Spleen (tissue), 11 donors: ENCODE data around the gene NCSTN. TPM values are rescaled to one million over a fixed set of nuclear protein-coding genes. Genes with fewer than 3 reads are reported as not detected.

ENCODE experiments used
- DNase-seq: peaks from one replicate; pipeline ENCODE4 v3.0.0-alpha.2; 2020
- H3K27ac ChIP-seq, 8 donors: fragments of 200-600 bp; sonication (generic) in 7 of 8; 1 replicate in 4 of 8; 2 replicates in 4 of 8; pipeline versions ENCODE4 v1.5.0 to v1.8.0; 2016 to 2021; ENCODE audit warnings: inconsistent platforms in 4 of 8, mild to moderate bottlenecking in 4 of 8, moderate library complexity in 1 of 8
- H3K27me3 ChIP-seq, 7 donors: fragments of 200-600 bp; sonication (generic) in 6 of 7; replicated peaks in 1 of 7; 1 replicate in 4 of 7; 2 replicates in 3 of 7; pipeline versions ENCODE4 v1.5.0 to v1.8.0; 2016 to 2021; ENCODE audit warnings: inconsistent platforms in 3 of 7, mild to moderate bottlenecking in 1 of 7
- H3K36me3 ChIP-seq, 6 donors: fragments of 200-600 bp; sonication (generic) in 5 of 6; 1 replicate in 4 of 6; 2 replicates in 2 of 6; pipeline versions ENCODE4 v1.5.0 to v1.8.0; 2016 to 2021; ENCODE audit warnings: inconsistent platforms in 2 of 6
- H3K4me1 ChIP-seq, 6 donors: fragments of 200-600 bp; sonication (generic) in 5 of 6; 1 replicate in 3 of 6; 2 replicates in 3 of 6; pipeline versions ENCODE4 v1.5.0 to v1.8.0; 2016 to 2021; ENCODE audit warnings: inconsistent platforms in 3 of 6
- H3K4me3 ChIP-seq, 8 donors: fragments of 200-600 bp; sonication (generic) in 7 of 8; 1 replicate in 4 of 8; 2 replicates in 4 of 8; pipeline versions ENCODE4 v1.5.0 to v1.8.0; 2016 to 2021; ENCODE audit warnings: inconsistent platforms in 4 of 8, mild to moderate bottlenecking in 4 of 8, moderate library complexity in 2 of 8
- H3K9me3 ChIP-seq, 8 donors: fragments of 200-600 bp; sonication (generic) in 7 of 8; 1 replicate in 4 of 8; 2 replicates in 4 of 8; pipeline versions ENCODE4 v1.5.0 to v1.8.0; 2016 to 2021; ENCODE audit warnings: inconsistent platforms in 4 of 8
- POLR2A ChIP-seq, 3 donors: fragments of 450-650 bp; IDR thresholded peaks; one replicate each; pipeline ENCODE4 v1.5.1; 2017; ENCODE audit warnings: antibody characterized with exemption in 3 of 3, mild to moderate bottlenecking in 1 of 3
- POLR2AphosphoS5 ChIP-seq, 3 donors: sonication (generic); formaldehyde crosslinking; IDR thresholded peaks; one replicate each; pipeline ENCODE4 v1.5.1; 2017; ENCODE audit warnings: antibody characterized with exemption in 3 of 3
- WGBS, 5 donors: extraction: QIAGEN DNeasy Blood & Tissue Kit in 3 of 5; methylation state at CpG; one replicate each; pipeline versions ENCODE4 v1.1.5 to v1.1.7; 2013 to 2018; 5-methylcytosine and 5-hydroxymethylcytosine counted together
- intact Hi-C: fragments of 100-400 bp; cut with DNase I; formaldehyde crosslinking; loops from one replicate; pipeline ENCODE4 v1.15.0; 2023; ENCODE audit warnings: low total_unique reads
- polyA plus RNA-seq, 3 donors: library from polyadenylated mRNA; stranded (reverse); fragments of 200-250 nt; gene quantifications; one replicate each; pipeline ENCODE4 v1.2.1, GENCODE V29; 2013
- total RNA-seq, 7 donors: library from RNA; depleted of rRNA in 3 of 7; stranded (reverse); fragments of >200 nt in 3 of 7; fragmentation: NEBNext Ultra II Directional in 4 of 7; extraction: Animal tissue kit (Norgen Biotek cat#: 25700) in 4 of 7; gene quantifications; one replicate each; pipeline versions ENCODE4 v1.1.0 to v1.2.1, GENCODE V29; 2016 to 2021
- TF ChIP-seq, protein P1 (sequence below), 11 experiments: fragments of 200-600 bp in 7 of 11; fragments of 450-650 bp in 4 of 11; sonication (generic) in 4 of 11; IDR thresholded peaks in 8 of 11; conservative IDR thresholded peaks in 3 of 11; 1 replicate in 7 of 11; 2 replicates in 4 of 11; pipeline versions ENCODE4 v1.4.0 to v1.8.0; 2016 to 2021; ENCODE audit warnings: antibody characterized with exemption in 11 of 11, inconsistent platforms in 4 of 11, mild to moderate bottlenecking in 1 of 11
- donor health status: healthy with polysubstance abuse.
- donor health status: DM: no; HTN: no; CAD: no; lungs with moderate emphysema.
- donor health status: DM: no; HTN: no; CAD: no.
- donor health status: Bipolar disorder and iron deficiency.
- donor health status: healthy.
- donor health status: DM: no; HTN: no; CAD: no.
- donor health status: DM: yes; HTN: yes; CAD: no.

The NCSTN gene
- total and polyA plus RNA-seq, 10 donors: 36.2 to 109 (median 88.4) TPM

DNA sequence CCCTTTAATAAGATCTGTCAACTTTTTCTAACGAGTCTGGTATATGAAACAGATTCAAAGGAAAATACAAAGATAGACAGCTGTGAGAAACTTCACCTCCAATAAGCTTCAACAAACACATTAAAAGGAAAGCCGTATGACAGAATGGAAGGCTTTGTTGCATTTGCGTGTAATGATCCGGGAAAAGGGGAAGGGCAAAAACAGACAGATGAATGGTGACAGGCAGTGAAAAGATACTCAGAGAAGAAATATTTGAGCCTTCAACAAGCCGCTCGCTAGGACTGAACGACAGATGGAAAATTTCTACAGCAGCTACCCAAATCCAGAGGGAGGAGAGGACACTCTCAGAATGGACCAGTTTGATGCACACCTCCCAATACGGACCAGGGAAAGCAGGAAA lies 15.0 kb upstream of the NCSTN start:
- intact Hi-C loops: no loop called here
- peaks cover 17 to 100% (median 98%) of the 10 kb centered on the region in 6 donors for H3K36me3 ChIP-seq
- WGBS, 5 donors: 87 to 95% (median 90%) methylated on average over 8 of the region's 8 CpGs

DNA sequence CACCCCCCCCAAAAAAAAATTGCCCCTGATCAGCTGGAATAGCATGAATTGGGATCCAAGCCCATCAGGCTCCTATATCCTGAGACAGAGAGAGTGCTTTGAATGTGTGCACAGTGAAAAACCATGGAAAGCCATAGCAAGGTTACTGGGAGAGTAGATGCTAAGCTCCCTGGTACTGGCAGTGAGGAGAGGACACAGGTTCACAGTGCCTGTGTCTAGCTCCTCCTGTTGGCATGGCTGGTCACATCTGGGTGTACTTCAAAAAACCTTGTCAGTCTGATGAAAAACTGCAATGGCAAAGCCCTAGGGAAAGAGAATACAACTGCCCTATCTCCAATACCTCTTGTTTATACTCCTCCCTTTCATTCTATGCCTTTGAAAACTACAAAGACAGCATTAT lies 13.1 kb upstream of the NCSTN start:
- no peaks in the 10 kb centered on the region for H3K9me3 ChIP-seq

More for the DNA sequence above, 15.0 kb upstream of the NCSTN start:
- Histone ChIP-seq H3K27ac (no peak overlapping the region), H3K27me3 (no peaks in the 10 kb centered on the region), H3K9me3 (no peaks in the 10 kb centered on the region), H3K4me3 (no peak overlapping the region), H3K4me1 (peaks cover 0 to 10% (median 0%) of the 10 kb centered on the region in 6 donors)
- TF ChIP-seq, protein P1, sequence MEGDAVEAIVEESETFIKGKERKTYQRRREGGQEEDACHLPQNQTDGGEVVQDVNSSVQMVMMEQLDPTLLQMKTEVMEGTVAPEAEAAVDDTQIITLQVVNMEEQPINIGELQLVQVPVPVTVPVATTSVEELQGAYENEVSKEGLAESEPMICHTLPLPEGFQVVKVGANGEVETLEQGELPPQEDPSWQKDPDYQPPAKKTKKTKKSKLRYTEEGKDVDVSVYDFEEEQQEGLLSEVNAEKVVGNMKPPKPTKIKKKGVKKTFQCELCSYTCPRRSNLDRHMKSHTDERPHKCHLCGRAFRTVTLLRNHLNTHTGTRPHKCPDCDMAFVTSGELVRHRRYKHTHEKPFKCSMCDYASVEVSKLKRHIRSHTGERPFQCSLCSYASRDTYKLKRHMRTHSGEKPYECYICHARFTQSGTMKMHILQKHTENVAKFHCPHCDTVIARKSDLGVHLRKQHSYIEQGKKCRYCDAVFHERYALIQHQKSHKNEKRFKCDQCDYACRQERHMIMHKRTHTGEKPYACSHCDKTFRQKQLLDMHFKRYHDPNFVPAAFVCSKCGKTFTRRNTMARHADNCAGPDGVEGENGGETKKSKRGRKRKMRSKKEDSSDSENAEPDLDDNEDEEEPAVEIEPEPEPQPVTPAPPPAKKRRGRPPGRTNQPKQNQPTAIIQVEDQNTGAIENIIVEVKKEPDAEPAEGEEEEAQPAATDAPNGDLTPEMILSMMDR (IDR thresholded peaks at IDR 0.05 in 8 of 11, conservative IDR thresholded peaks at IDR 0.05 in 3 of 11): no peak
- TF ChIP-seq POLR2A (IDR thresholded peaks at IDR 0.05) (no peak), POLR2AphosphoS5 (IDR thresholded peaks at IDR 0.05) (no peak)
- no peak for DNase-seq

DNA sequence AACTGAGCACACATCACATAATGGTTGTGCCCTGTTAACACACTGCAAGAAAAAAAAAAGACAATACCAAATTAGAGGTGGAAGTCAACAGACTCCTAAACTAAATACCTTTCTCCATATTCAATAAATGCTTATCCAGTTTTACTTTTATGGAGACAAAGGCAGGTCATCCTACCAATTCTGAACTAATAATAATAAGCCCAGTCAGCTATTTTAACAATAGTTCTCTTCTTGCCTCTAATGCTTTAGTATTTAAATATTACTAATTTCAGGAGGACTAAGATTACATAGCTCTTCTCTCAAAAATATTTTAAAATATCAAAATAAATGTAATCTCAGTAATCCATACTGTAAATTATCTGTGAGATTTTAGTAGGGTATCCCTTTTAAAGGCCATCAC lies 10.7 kb upstream of the NCSTN start:
- H3K4me3 ChIP-seq: no peak overlapping the region
- H3K27ac ChIP-seq: no peak overlapping the region
- TF ChIP-seq, protein P1 (IDR thresholded peaks at IDR 0.05 in 8 of 11, conservative IDR thresholded peaks at IDR 0.05 in 3 of 11): no peak
- TF ChIP-seq POLR2A (IDR thresholded peaks at IDR 0.05) (no peak), POLR2AphosphoS5 (IDR thresholded peaks at IDR 0.05) (no peak)
- H3K27me3 ChIP-seq: no peaks in the 10 kb centered on the region
- no peaks in the 10 kb centered on the region for H3K9me3 ChIP-seq
- peaks cover 0 to 25% (median under 1%) of the 10 kb centered on the region in 6 donors for H3K4me1 ChIP-seq
- H3K36me3 ChIP-seq: peaks cover 8 to 100% (median 92%) of the 10 kb centered on the region in 6 donors
- DNase-seq: no peak
- intact Hi-C loops: no loop called here

More for the DNA sequence above, 13.1 kb upstream of the NCSTN start:
- peaks cover 0 to 15% (median 0%) of the 10 kb centered on the region in 6 donors for H3K4me1 ChIP-seq
- TF ChIP-seq POLR2A (IDR thresholded peaks at IDR 0.05) (no peak), POLR2AphosphoS5 (IDR thresholded peaks at IDR 0.05) (no peak)
- TF ChIP-seq, protein P1 (IDR thresholded peaks at IDR 0.05 in 8 of 11, conservative IDR thresholded peaks at IDR 0.05 in 3 of 11): no peak
- H3K4me3 ChIP-seq: no peak overlapping the region
- DNase-seq: no peak
- intact Hi-C loops: no loop called here
- H3K36me3 ChIP-seq: peaks cover 13 to 100% (median 98%) of the 10 kb centered on the region in 6 donors
- H3K27ac ChIP-seq: no peak overlapping the region
- no peaks in the 10 kb centered on the region for H3K27me3 ChIP-seq

DNA sequence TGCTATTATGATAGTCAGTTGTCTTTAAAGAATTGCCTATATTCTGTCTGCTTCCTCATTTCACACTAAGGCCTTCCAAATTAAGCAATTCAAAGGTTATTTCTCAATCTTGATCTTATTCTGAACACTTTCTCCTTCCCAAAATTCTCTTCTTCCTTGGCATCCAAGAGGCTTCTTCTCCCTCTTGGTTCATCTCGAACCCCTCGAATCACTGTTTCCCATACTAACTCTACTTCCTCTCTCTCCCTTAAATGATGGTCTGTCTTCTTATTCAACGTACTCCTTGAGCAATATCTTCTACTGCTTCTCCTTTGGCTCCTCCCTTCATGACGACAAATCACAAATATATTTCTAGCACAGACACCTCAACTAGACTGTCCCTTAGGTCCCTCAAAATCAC lies 4.6 kb upstream of the NCSTN start:
- Histone ChIP-seq H3K4me1 (peaks cover 23 to 67% (median 41%) of the 10 kb centered on the region in 6 donors), H3K9me3 (no peaks in the 10 kb centered on the region), H3K4me3 (no peak overlapping the region), H3K27me3 (no peaks in the 10 kb centered on the region), H3K27ac (peak overlapping the region in 5 of 8 donors; percentile 23 to 55 (median 53)), H3K36me3 (peaks cover 0 to 71% (median 58%) of the 10 kb centered on the region in 6 donors)
- WGBS, 5 donors: 47 to 88% (median 69%) methylated on average over 4 of the region's 4 CpGs
- TF ChIP-seq POLR2AphosphoS5 (IDR thresholded peaks at IDR 0.05) (no peak), POLR2A (IDR thresholded peaks at IDR 0.05) (no peak)
- TF ChIP-seq, protein P1 (IDR thresholded peaks at IDR 0.05 in 8 of 11, conservative IDR thresholded peaks at IDR 0.05 in 3 of 11): no peak
- intact Hi-C loops: no loop called here
- DNase-seq: no peak
